ENCODE measurements around the gene THSD4.

Gene THSD4

GRCh38 chr15:71730277-71731144 lies 615.2 kb downstream of the THSD4 start:
- Histone ChIP-seq H3K36me3 (ENCODE audit: control insufficient read depth in 4 of 4, insufficient read depth in 4 of 4, low read length in 3 of 4) (no peaks in the 10 kb centered on the region), H3K4me1 (ENCODE audit: control extremely low read depth in 1 of 4, control insufficient read depth in 4 of 4, insufficient read depth in 4 of 4, low read length in 3 of 4) (no peaks in the 10 kb centered on the region), H3K9me3 (ENCODE audit: control extremely low read depth in 1 of 5, control insufficient read depth in 4 of 5, insufficient read depth in 2 of 5, low read depth in 1 of 5, low read length in 4 of 5) (no peaks in the 10 kb centered on the region), H3K27ac (ENCODE audit: insufficient read depth in 1 of 2, low read depth in 1 of 2, low read length in 2 of 2, poor library complexity in 1 of 2, severe bottlenecking in 2 of 2) (no peak overlapping the region), H3K4me3 (ENCODE audit: control insufficient read depth in 1 of 7, extremely low read depth in 1 of 7, insufficient read depth in 4 of 7, low read depth in 2 of 7, low read length in 6 of 7) (no peak overlapping the region), H3K27me3 (replicated peaks in 2 of 5; ENCODE audit: control insufficient read depth in 4 of 5, insufficient read depth in 5 of 5, low read length in 4 of 5) (peaks cover 0 to 4% (median 0%) of the 10 kb centered on the region in 5 experiments)
- ChIA-PET CTCF (interaction anchor here (0.6 to 1.1 kb wide), 3 partner anchors 11 to 283 kb away, joined by 3 to 7 read pairs (median 4); no protein-coding TSS in a partner anchor), POLR2A (no interaction called here)
- 51% methylated on average over 15 of the region's 15 CpGs for WGBS (ENCODE audit: insufficient coverage)
- DNase-seq: peak; percentile 42 to 73 (median 64)

- no peak for DNase-seq
- Histone ChIP-seq H3K27ac (ENCODE audit: insufficient read depth in 1 of 2, low read depth in 1 of 2, low read length in 2 of 2, poor library complexity in 1 of 2, severe bottlenecking in 2 of 2) (no peak overlapping the region), H3K27me3 (replicated peaks in 2 of 5; ENCODE audit: control insufficient read depth in 4 of 5, insufficient read depth in 5 of 5, low read length in 4 of 5) (peaks cover 0 to 12% (median 0%) of the 10 kb centered on the region in 5 experiments), H3K9me3 (ENCODE audit: control extremely low read depth in 1 of 5, control insufficient read depth in 4 of 5, insufficient read depth in 2 of 5, low read depth in 1 of 5, low read length in 4 of 5) (no peaks in the 10 kb centered on the region), H3K4me3 (ENCODE audit: control insufficient read depth in 1 of 7, extremely low read depth in 1 of 7, insufficient read depth in 4 of 7, low read depth in 2 of 7, low read length in 6 of 7) (no peak overlapping the region), H3K4me1 (ENCODE audit: control extremely low read depth in 1 of 4, control insufficient read depth in 4 of 4, insufficient read depth in 4 of 4, low read length in 3 of 4) (no peaks in the 10 kb centered on the region), H3K36me3 (ENCODE audit: control insufficient read depth in 4 of 4, insufficient read depth in 4 of 4, low read length in 3 of 4) (no peaks in the 10 kb centered on the region)
- ChIA-PET POLR2A (no interaction called here), CTCF (interaction anchor here (0.5 to 1.7 kb wide), 3 partner anchors 11 to 285 kb away, joined by 3 to 6 read pairs (median 4); no protein-coding TSS in a partner anchor)
- 92% methylated on average over 2 of the region's 2 CpGs for WGBS (ENCODE audit: insufficient coverage)
Observed at GRCh38 chr15:71732636-71733035, 617.4 kb downstream of the THSD4 start.

DNA sequence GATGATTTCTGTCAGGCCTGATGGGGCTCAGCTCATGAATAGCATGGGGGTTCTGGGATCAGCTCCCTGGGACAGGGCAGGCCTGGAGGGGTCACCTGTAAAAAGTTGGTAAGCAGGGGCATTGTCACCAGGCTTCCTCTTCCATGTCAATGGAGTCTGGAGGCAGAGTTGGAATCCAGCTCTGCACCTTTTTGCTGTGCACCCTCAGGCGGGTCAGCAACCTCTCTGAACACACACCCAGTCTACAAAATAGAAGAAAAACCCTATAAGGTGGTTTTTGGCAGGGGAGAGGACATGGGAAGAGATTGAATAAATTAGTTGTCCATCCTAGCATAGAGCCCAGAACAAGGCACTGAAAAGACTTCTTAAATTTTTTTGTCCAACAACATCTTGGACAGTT lies 617.9 kb downstream of the THSD4 start:
- Histone ChIP-seq H3K27me3 (replicated peaks in 2 of 5; ENCODE audit: control insufficient read depth in 4 of 5, insufficient read depth in 5 of 5, low read length in 4 of 5) (peaks cover 0 to 12% (median 0%) of the 10 kb centered on the region in 5 experiments), H3K9me3 (ENCODE audit: control extremely low read depth in 1 of 5, control insufficient read depth in 4 of 5, insufficient read depth in 2 of 5, low read depth in 1 of 5, low read length in 4 of 5) (no peaks in the 10 kb centered on the region), H3K4me3 (ENCODE audit: control insufficient read depth in 1 of 7, extremely low read depth in 1 of 7, insufficient read depth in 4 of 7, low read depth in 2 of 7, low read length in 6 of 7) (no peak overlapping the region), H3K27ac (ENCODE audit: insufficient read depth in 1 of 2, low read depth in 1 of 2, low read length in 2 of 2, poor library complexity in 1 of 2, severe bottlenecking in 2 of 2) (no peak overlapping the region), H3K36me3 (ENCODE audit: control insufficient read depth in 4 of 4, insufficient read depth in 4 of 4, low read length in 3 of 4) (no peaks in the 10 kb centered on the region), H3K4me1 (ENCODE audit: control extremely low read depth in 1 of 4, control insufficient read depth in 4 of 4, insufficient read depth in 4 of 4, low read length in 3 of 4) (no peaks in the 10 kb centered on the region)
- no CpG with 5 or more reads among the region's 1 CpG for WGBS (ENCODE audit: insufficient coverage)
- ChIA-PET POLR2A (no interaction called here), CTCF (interaction anchor here (1.1 to 1.7 kb wide), 2 partner anchors 11 to 286 kb away, joined by 4 to 6 read pairs; no protein-coding TSS in a partner anchor)
- no peak for DNase-seq

- DNase-seq: no peak
- CTCF ChIA-PET: no interaction called here
Observed at GRCh38 chr15:71734709-71735384, 619.6 kb downstream of the THSD4 start.

DNA sequence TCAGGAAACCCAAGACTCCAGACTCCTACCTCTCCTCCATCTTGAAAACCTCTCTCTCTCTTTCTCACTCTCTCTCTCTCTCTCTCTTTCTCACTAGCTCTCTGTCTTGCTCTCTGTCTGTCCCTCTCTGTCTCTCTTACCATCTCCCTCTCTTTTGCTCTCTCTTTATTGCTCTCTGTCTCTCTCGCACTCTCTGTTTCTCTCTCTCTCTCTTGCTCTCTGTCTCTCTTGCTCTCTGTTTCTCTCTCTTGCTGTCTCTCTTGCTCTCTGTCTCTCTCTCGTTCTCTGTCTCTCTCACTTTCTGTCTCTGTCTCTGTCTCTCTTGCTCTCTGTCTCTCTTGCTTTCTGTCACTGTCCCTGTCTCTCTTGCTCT lies 620.1 kb downstream of the THSD4 start:
- Histone ChIP-seq H3K36me3 (ENCODE audit: control insufficient read depth in 4 of 4, insufficient read depth in 4 of 4, low read length in 3 of 4) (no peaks in the 10 kb centered on the region), H3K27ac (ENCODE audit: insufficient read depth in 1 of 2, low read depth in 1 of 2, low read length in 2 of 2, poor library complexity in 1 of 2, severe bottlenecking in 2 of 2) (no peak overlapping the region), H3K4me3 (ENCODE audit: control insufficient read depth in 1 of 7, extremely low read depth in 1 of 7, insufficient read depth in 4 of 7, low read depth in 2 of 7, low read length in 6 of 7) (no peak overlapping the region), H3K4me1 (ENCODE audit: control extremely low read depth in 1 of 4, control insufficient read depth in 4 of 4, insufficient read depth in 4 of 4, low read length in 3 of 4) (no peaks in the 10 kb centered on the region), H3K27me3 (replicated peaks in 2 of 5; ENCODE audit: control insufficient read depth in 4 of 5, insufficient read depth in 5 of 5, low read length in 4 of 5) (peaks cover 0 to 12% (median 0%) of the 10 kb centered on the region in 5 experiments), H3K9me3 (ENCODE audit: control extremely low read depth in 1 of 5, control insufficient read depth in 4 of 5, insufficient read depth in 2 of 5, low read depth in 1 of 5, low read length in 4 of 5) (no peaks in the 10 kb centered on the region)
- ChIA-PET CTCF (no interaction called here), POLR2A (no interaction called here)
- DNase-seq: no peak
- WGBS (ENCODE audit: insufficient coverage): 92% methylated on average over 2 of the region's 2 CpGs

More at GRCh38 chr15:71734709-71735384, 619.6 kb downstream of the THSD4 start:
- no peak overlapping the region for H3K27ac ChIP-seq (ENCODE audit: insufficient read depth in 1 of 2, low read depth in 1 of 2, low read length in 2 of 2, poor library complexity in 1 of 2, severe bottlenecking in 2 of 2)
- H3K4me1 ChIP-seq (ENCODE audit: control extremely low read depth in 1 of 4, control insufficient read depth in 4 of 4, insufficient read depth in 4 of 4, low read length in 3 of 4): no peaks in the 10 kb centered on the region
- no peak overlapping the region for H3K4me3 ChIP-seq (ENCODE audit: control insufficient read depth in 1 of 7, extremely low read depth in 1 of 7, insufficient read depth in 4 of 7, low read depth in 2 of 7, low read length in 6 of 7)
- no peaks in the 10 kb centered on the region for H3K9me3 ChIP-seq (ENCODE audit: control extremely low read depth in 1 of 5, control insufficient read depth in 4 of 5, insufficient read depth in 2 of 5, low read depth in 1 of 5, low read length in 4 of 5)
- POLR2A ChIA-PET: no interaction called here
- H3K36me3 ChIP-seq (ENCODE audit: control insufficient read depth in 4 of 4, insufficient read depth in 4 of 4, low read length in 3 of 4): no peaks in the 10 kb centered on the region
- WGBS (ENCODE audit: insufficient coverage): 84% methylated on average over 3 of the region's 4 CpGs
- H3K27me3 ChIP-seq (replicated peaks in 2 of 5; ENCODE audit: control insufficient read depth in 4 of 5, insufficient read depth in 5 of 5, low read length in 4 of 5): peaks cover 0 to 12% (median 0%) of the 10 kb centered on the region in 5 experiments

DNA sequence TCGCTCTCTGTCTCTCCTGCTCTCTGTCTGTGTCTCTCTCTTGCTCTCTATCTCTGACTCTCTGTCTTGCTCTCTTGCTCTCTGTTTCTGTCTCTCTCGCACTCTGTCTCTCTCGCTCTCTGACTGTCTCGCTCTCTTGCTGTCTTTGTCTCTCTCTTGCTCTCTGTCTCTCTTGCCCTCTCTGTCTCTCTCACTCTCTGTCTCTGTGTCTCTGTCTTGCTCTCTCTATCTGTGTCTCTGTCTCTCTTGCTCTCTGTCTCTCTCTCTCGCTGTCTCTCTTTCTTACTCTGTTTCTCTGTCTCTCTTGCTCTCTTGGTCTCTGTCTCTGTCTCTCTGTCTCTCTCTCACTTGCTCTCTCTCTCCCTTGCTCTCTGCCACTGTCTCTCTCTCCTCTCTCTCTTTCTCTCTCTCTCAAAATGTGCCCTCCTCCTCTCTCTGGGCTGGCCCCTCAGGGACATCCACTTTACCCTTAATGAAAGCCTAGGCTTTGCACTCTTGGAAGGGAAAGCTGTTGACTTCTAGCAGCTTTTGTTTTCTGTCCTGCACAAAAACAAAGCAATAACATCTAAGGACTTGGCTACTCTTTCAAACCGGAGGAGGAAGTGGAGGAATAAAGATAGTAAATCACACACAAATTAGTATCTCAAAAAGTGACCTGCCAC lies 621.1 kb downstream of the THSD4 start:
- peaks cover 0 to 12% (median 0%) of the 10 kb centered on the region in 5 experiments for H3K27me3 ChIP-seq (replicated peaks in 2 of 5; ENCODE audit: control insufficient read depth in 4 of 5, insufficient read depth in 5 of 5, low read length in 4 of 5)
- CTCF ChIA-PET: no interaction called here
- POLR2A ChIA-PET: no interaction called here
- H3K36me3 ChIP-seq (ENCODE audit: control insufficient read depth in 4 of 4, insufficient read depth in 4 of 4, low read length in 3 of 4): no peaks in the 10 kb centered on the region
- no peaks in the 10 kb centered on the region for H3K4me1 ChIP-seq (ENCODE audit: control extremely low read depth in 1 of 4, control insufficient read depth in 4 of 4, insufficient read depth in 4 of 4, low read length in 3 of 4)
- no peaks in the 10 kb centered on the region for H3K9me3 ChIP-seq (ENCODE audit: control extremely low read depth in 1 of 5, control insufficient read depth in 4 of 5, insufficient read depth in 2 of 5, low read depth in 1 of 5, low read length in 4 of 5)
- H3K27ac ChIP-seq (ENCODE audit: insufficient read depth in 1 of 2, low read depth in 1 of 2, low read length in 2 of 2, poor library complexity in 1 of 2, severe bottlenecking in 2 of 2): no peak overlapping the region
- 93% methylated on average over 5 of the region's 6 CpGs for WGBS (ENCODE audit: insufficient coverage)
- H3K4me3 ChIP-seq (ENCODE audit: control insufficient read depth in 1 of 7, extremely low read depth in 1 of 7, insufficient read depth in 4 of 7, low read depth in 2 of 7, low read length in 6 of 7): no peak overlapping the region
- DNase-seq: no peak
